Esophagus squamous epithelium (tissue), 5 donors: ENCODE results near the gene RET. TPM values are rescaled to one million over a fixed set of nuclear protein-coding genes. Genes with fewer than 3 reads are reported as not detected.

ENCODE experiments used
- DNase-seq: peaks from one replicate; lab custom pipeline; 2025; lab: John Stamatoyannopoulos, UW
- H3K27ac ChIP-seq, 4 donors: fragments of 200-600 bp; sonication (generic); one replicate each; pipeline ENCODE4 v1.5.1; 2016 to 2019; ENCODE audit warnings: mild to moderate bottlenecking in 1 of 4
- H3K27me3 ChIP-seq, 4 donors: fragments of 200-600 bp; sonication (generic); 1 replicate in 3 of 4; 2 replicates in 1 of 4; pipeline versions ENCODE4 v1.5.1 to v1.6.0; 2017 to 2021; ENCODE audit warnings: antibody characterized with exemption in 1 of 4
- H3K36me3 ChIP-seq, 3 donors: fragments of 200-600 bp; sonication (generic); one replicate each; pipeline ENCODE4 v1.5.1; 2016 to 2019
- H3K4me1 ChIP-seq, 3 donors: fragments of 200-600 bp; sonication (generic); one replicate each; pipeline ENCODE4 v1.5.1; 2017 to 2019
- H3K4me3 ChIP-seq, 4 donors: fragments of 200-600 bp; sonication (generic); 1 replicate in 3 of 4; 2 replicates in 1 of 4; pipeline ENCODE4 v1.5.1; 2016 to 2019; ENCODE audit warnings: mild to moderate bottlenecking in 2 of 4, moderate library complexity in 1 of 4
- H3K9me3 ChIP-seq, 3 donors: fragments of 200-600 bp; sonication (generic); one replicate each; pipeline ENCODE4 v1.5.1; 2016 to 2019
- POLR2A ChIP-seq, 4 donors: fragments of 450-650 bp; IDR thresholded peaks; one replicate each; pipeline ENCODE4 v1.6.1; 2017; ENCODE audit warnings: antibody characterized with exemption in 4 of 4, mild to moderate bottlenecking in 4 of 4, moderate library complexity in 3 of 4
- WGBS, 2 donors: methylation state at CpG; one replicate each; pipeline ENCODE4 v1.1.5; 2018; 5-methylcytosine and 5-hydroxymethylcytosine counted together
- intact Hi-C: fragments of 100-400 bp; cut with DNase I; formaldehyde crosslinking; loops from one replicate; pipeline ENCODE4 v1.15.0; 2022
- total RNA-seq, 4 donors: library from RNA; depleted of rRNA; stranded (reverse); fragments of >200 nt; gene quantifications; one replicate each; pipeline ENCODE4 v1.1.0, GENCODE V29; 2016
- TF ChIP-seq, protein P1 (sequence below), 6 experiments: fragments of 450-650 bp in 4 of 6; fragments of 200-600 bp in 2 of 6; sonication (generic) in 2 of 6; IDR thresholded peaks; one replicate each; pipeline ENCODE4 v1.5.1; 2016 to 2019; ENCODE audit warnings: antibody characterized with exemption in 6 of 6, mild to moderate bottlenecking in 4 of 6, moderate library complexity in 4 of 6
- donor health status: DM: yes; HTN: yes; CAD: no.

RET gene
- total RNA-seq, 4 donors from 2014 or later: 0.04 to 0.19 (median 0.11) TPM

DNA sequence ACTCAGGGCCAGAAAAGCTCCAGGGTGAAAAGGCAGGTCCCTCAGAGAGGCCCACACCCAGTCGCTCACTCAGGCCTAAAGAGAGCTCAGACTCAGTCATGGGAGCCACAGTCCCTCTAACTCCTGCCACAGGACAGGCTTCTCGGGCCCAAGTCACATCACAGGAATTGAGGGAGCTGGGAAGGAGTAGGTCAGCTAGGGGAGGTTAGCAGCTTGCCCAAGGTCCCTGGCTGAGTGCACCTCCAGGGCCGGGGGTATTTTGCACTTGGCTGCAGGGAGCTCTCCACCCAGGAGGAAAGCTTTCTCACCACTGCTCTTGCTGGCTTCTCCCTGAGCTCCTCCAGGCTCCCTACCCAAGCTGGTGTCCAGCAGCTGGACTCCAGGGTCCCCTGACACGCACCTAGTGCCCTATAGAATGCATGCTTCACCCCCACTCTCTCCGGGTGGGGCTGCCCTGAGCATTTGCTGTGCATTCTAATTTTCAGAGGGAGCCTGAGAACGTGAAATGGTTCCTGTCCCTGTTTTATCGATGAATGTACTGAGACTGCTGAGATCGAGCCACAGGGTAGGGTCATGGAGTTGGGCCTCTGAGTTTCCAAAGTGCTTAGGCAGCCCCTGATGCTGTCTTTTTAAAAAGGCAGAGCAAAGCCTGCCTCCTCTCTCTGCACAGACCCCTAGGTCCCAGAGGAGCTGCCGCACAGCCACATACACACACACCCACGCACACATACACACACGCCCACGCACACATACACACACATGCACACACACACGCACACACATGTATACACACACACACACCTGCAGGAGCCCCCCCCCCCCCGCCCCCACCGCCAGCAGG is 37.9 kb upstream of the RET start:
- Histone ChIP-seq H3K9me3 (no peaks in the 10 kb centered on the region), H3K4me1 (no peaks in the 10 kb centered on the region), H3K4me3 (no peak overlapping the region), H3K27me3 (no peaks in the 10 kb centered on the region), H3K27ac (no peak overlapping the region), H3K36me3 (no peaks in the 10 kb centered on the region)
- no peak for TF ChIP-seq POLR2A (IDR thresholded peaks at IDR 0.05)
- TF ChIP-seq, protein P1, sequence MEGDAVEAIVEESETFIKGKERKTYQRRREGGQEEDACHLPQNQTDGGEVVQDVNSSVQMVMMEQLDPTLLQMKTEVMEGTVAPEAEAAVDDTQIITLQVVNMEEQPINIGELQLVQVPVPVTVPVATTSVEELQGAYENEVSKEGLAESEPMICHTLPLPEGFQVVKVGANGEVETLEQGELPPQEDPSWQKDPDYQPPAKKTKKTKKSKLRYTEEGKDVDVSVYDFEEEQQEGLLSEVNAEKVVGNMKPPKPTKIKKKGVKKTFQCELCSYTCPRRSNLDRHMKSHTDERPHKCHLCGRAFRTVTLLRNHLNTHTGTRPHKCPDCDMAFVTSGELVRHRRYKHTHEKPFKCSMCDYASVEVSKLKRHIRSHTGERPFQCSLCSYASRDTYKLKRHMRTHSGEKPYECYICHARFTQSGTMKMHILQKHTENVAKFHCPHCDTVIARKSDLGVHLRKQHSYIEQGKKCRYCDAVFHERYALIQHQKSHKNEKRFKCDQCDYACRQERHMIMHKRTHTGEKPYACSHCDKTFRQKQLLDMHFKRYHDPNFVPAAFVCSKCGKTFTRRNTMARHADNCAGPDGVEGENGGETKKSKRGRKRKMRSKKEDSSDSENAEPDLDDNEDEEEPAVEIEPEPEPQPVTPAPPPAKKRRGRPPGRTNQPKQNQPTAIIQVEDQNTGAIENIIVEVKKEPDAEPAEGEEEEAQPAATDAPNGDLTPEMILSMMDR (IDR thresholded peaks at IDR 0.05): no peak
- no peak for DNase-seq
- 82 to 86% methylated on average over 2 to 9 of the region's 15 CpGs for WGBS, 2 donors
- intact Hi-C loops: no loop called here

DNA sequence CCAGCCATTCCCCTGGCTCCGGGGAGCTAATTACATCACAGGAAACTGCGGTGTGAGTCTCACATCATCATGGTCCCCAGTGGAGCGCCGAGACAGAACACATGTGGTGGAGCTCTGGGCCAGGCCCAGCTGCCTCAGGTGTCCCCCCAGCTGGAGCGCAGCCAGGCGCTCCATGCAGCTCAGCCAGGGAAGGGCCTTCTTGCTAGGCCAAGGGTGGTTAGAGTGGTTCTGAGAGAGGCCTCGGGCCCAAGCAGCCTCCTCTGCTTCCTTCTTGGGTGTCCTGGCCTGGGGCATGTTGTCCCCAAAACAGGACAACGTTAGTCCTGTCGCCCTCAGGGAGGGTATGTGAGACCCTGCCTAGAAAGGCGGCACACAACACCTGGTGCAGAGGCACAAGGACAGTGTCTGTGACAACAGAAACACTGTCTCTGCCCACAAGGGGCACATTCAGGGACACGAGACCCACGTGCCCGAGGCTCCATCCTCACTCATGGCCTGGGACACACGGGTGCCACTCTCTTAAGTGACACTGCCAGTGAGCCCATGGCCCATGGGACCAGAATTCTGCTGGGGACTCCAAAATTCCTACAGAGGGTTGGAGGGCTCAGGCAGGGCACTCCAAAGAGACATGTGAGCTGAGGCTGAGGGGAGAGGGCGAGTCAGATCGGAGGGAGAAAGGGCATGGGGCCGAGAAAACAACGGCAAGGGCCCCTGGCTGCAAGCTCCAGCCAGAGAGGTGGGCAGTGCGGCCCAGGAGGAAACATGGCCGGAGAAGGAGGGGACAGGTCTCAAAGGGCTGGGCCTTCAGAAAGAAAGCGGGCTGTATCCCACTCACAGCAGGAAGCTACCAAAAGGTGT is 37.0 kb upstream of the RET start:
- no peaks in the 10 kb centered on the region for H3K4me1 ChIP-seq
- no peaks in the 10 kb centered on the region for H3K36me3 ChIP-seq
- no peaks in the 10 kb centered on the region for H3K9me3 ChIP-seq
- no peaks in the 10 kb centered on the region for H3K27me3 ChIP-seq
- no peak overlapping the region for H3K27ac ChIP-seq
- intact Hi-C loops: no loop called here
- no peak overlapping the region for H3K4me3 ChIP-seq
- TF ChIP-seq, protein P1 (IDR thresholded peaks at IDR 0.05): no peak
- TF ChIP-seq POLR2A (IDR thresholded peaks at IDR 0.05): no peak
- 79 to 88% methylated on average over 7 to 8 of the region's 21 CpGs for WGBS, 2 donors
- no peak for DNase-seq

DNA sequence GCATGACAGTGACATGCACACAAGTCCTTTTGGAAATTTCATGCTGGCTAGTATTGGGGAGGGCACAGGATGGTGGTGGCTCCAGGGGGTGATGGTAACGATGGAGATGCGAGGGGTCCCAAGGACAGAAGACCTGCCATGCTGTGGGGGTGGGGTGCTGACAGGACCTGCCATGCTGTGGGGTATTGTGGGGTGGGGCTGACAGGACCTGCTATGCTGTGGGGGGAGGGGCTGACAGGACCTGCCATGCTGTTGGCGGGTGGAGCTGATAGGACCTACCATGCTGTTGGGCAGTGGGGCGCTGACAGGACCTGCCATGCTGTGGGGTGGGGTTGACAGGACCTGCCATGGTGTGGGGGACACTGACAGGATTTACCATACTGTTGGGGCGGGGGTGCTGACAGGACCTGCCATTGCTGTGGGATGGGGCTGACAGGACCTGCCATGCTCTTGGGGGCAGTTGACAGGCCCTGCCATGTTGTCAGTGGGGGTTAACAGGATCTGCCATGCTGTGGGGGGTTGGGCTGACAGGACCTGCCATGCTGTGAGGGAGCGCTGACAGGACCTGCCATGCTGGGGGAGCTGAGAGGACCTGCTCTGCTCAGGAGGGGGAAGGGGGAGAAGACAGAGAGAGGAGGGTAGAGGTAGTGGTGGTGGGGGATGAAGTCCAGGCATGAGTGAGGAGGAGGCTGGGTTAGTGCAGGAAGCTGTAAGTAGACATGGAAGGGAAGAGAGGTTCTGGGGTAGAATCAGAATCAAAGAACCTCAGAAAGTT is 36.2 kb upstream of the RET start:
- Histone ChIP-seq H3K4me3 (no peak overlapping the region), H3K4me1 (no peaks in the 10 kb centered on the region), H3K9me3 (no peaks in the 10 kb centered on the region), H3K36me3 (no peaks in the 10 kb centered on the region), H3K27me3 (no peaks in the 10 kb centered on the region), H3K27ac (no peak overlapping the region)
- TF ChIP-seq, protein P1 (IDR thresholded peaks at IDR 0.05): no peak
- TF ChIP-seq POLR2A (IDR thresholded peaks at IDR 0.05): no peak
- 84 to 89% methylated on average over 4 to 6 of the region's 6 CpGs for WGBS, 2 donors
- no peak for DNase-seq
- intact Hi-C loops: no loop called here

DNA sequence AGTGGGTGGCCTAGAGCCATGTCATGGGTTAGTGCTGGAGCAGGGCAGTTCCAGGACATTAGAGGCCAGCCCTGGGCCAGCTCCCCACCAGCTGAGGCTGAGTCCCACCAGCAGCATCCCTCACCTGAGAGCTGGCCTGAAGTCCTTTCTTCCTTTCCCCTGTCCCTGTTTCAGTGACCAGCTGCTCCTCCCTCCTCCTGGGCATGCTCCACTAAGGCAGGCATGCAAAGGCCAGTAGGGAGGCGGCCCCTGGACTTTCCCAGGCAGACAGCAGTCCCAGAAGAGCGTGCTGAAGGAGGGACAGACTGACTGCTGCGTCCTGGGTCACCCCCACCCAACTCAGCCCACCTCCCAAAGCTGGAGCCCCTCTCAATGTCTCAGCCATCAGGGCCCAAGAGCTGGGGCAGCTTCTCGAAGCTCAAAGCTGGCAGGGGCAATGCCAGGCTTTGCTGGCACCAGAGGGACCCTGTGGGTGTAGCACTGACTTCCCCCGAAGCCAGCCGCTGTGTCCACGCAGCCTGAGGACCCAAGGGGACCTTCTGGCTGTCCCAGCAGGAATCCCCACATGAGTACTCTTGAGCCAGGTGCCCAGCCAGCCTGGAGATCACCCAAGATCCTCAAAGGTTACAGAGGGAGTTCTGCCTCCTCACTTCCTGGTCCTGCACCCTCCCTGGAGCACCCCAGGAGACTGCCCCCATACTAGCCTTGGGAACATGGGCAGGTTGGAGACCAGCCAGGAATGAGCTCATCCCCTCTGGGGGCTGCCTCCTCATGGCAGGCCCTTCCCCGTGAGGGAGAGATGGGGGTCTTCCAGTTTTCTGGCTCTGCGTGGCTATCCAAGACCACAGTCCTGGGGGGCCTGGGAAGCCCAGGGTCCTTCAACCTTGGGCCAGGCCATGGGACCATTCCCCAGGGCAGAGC is 35.2 kb upstream of the RET start:
- TF ChIP-seq, protein P1 (IDR thresholded peaks at IDR 0.05): no peak
- no peak for TF ChIP-seq POLR2A (IDR thresholded peaks at IDR 0.05)
- Histone ChIP-seq H3K4me1 (no peaks in the 10 kb centered on the region), H3K27ac (no peak overlapping the region), H3K4me3 (no peak overlapping the region), H3K9me3 (no peaks in the 10 kb centered on the region), H3K36me3 (no peaks in the 10 kb centered on the region), H3K27me3 (no peaks in the 10 kb centered on the region)
- DNase-seq: no peak
- intact Hi-C loops: no loop called here
- 40 to 100% methylated on average over 1 to 2 of the region's 9 CpGs for WGBS, 2 donors
